H9 (cell line): ENCODE data around the gene MGLL. TPM values are rescaled to one million over a fixed set of nuclear protein-coding genes. Genes with fewer than 3 reads are reported as not detected.

ENCODE experiments used
- DNase-seq: peaks from one replicate; pipeline ENCODE4 v3.0.0-alpha.2; 2017
- H2AFZ ChIP-seq: one replicate; pipeline ENCODE4 v1.6.1; 2013; ENCODE audit warnings: mild to moderate bottlenecking, low read length, control low read depth, moderate library complexity
- H2AK5ac ChIP-seq: 2 replicates; pipeline ENCODE4 v1.6.1; 2013; ENCODE audit warnings: low read length, control low read depth, mixed read lengths; ENCODE audit not compliant: insufficient read length
- H2BK120ac ChIP-seq: one replicate; pipeline ENCODE4 v1.6.1; 2013; ENCODE audit warnings: low read depth, mild to moderate bottlenecking, low read length, control low read depth, inconsistent platforms; ENCODE audit not compliant: poor library complexity, severe bottlenecking
- H2BK12ac ChIP-seq: 2 replicates; pipeline ENCODE4 v1.6.1; 2013; ENCODE audit warnings: low read length, control low read depth, mixed read lengths, low read depth; ENCODE audit not compliant: insufficient read length
- H2BK15ac ChIP-seq: 2 replicates; pipeline ENCODE4 v1.6.1; 2013; ENCODE audit warnings: low read depth, low read length, control low read depth
- H2BK20ac ChIP-seq: one replicate; pipeline ENCODE4 v1.6.1; 2013; ENCODE audit warnings: low read depth, mild to moderate bottlenecking, low read length, control low read depth, inconsistent platforms; ENCODE audit not compliant: poor library complexity, severe bottlenecking
- H2BK5ac ChIP-seq: 2 replicates; pipeline ENCODE4 v1.6.1; 2013; ENCODE audit warnings: low read length, control low read depth, mixed read lengths; ENCODE audit not compliant: insufficient read length
- H3K14ac ChIP-seq: 2 replicates; pipeline ENCODE4 v1.6.1; 2013; ENCODE audit warnings: low read length, control low read depth; ENCODE audit not compliant: insufficient read depth
- H3K18ac ChIP-seq: 2 replicates; pipeline ENCODE4 v1.6.1; 2013; ENCODE audit warnings: low read depth, mild to moderate bottlenecking, mixed read lengths, low read length, control low read depth; ENCODE audit not compliant: insufficient read length
- H3K23ac ChIP-seq: 2 replicates; pipeline ENCODE4 v1.6.1; 2013; ENCODE audit warnings: low read length, control low read depth, mixed read lengths, low read depth; ENCODE audit not compliant: insufficient read length
- H3K23me2 ChIP-seq: 2 replicates; pipeline ENCODE4 v1.6.1; 2013; ENCODE audit warnings: low read depth, mild to moderate bottlenecking, mixed read lengths, low read length, control low read depth; ENCODE audit not compliant: insufficient read length, poor library complexity, severe bottlenecking
- H3K27ac ChIP-seq: 2 replicates; pipeline ENCODE4 v1.5.1; 2013; ENCODE audit warnings: low read length, control low read depth, mixed read lengths, low read depth; ENCODE audit not compliant: insufficient read length
- H3K27me3 ChIP-seq: 2 replicates; pipeline ENCODE4 v1.6.1; 2013; ENCODE audit warnings: low read length, control low read depth, inconsistent platforms; ENCODE audit not compliant: insufficient read depth
- H3K4ac ChIP-seq: 2 replicates; pipeline ENCODE4 v1.6.1; 2013; ENCODE audit warnings: low read depth, mild to moderate bottlenecking, control low read depth, inconsistent platforms, low read length, moderate library complexity
- H3K4me1 ChIP-seq: 2 replicates; pipeline ENCODE4 v1.6.1; 2013; ENCODE audit warnings: low read length, control low read depth, inconsistent platforms; ENCODE audit not compliant: insufficient read depth
- H3K4me2 ChIP-seq: 2 replicates; pipeline ENCODE4 v1.6.1; 2013; ENCODE audit warnings: low read length, control low read depth, mixed read lengths; ENCODE audit not compliant: insufficient read length, insufficient read depth
- H3K56ac ChIP-seq: 2 replicates; pipeline ENCODE4 v1.6.1; 2013; ENCODE audit warnings: low read depth, mild to moderate bottlenecking, mixed read lengths, low read length, control low read depth; ENCODE audit not compliant: insufficient read length
- H3K79me1 ChIP-seq: 2 replicates; pipeline ENCODE4 v1.6.1; 2013; ENCODE audit warnings: low read depth, mild to moderate bottlenecking, moderate library complexity, low read length, control low read depth, inconsistent platforms; ENCODE audit not compliant: insufficient read depth, poor library complexity, severe bottlenecking
- H3K79me2 ChIP-seq: 2 replicates; pipeline ENCODE4 v1.6.1; 2013; ENCODE audit warnings: low read length, control low read depth, inconsistent platforms; ENCODE audit not compliant: insufficient read depth
- H3K9ac ChIP-seq: 2 replicates; pipeline ENCODE4 v1.6.1; 2013; ENCODE audit warnings: low read length, control low read depth, mixed read lengths; ENCODE audit not compliant: insufficient read length; ENCODE audit errors: extremely low read depth
- H3K9me3 ChIP-seq: one replicate; pipeline ENCODE4 v1.6.1; 2013; ENCODE audit warnings: low read depth, low read length, inconsistent platforms; ENCODE audit not compliant: control insufficient read depth
- H3T11ph ChIP-seq: one replicate; pipeline ENCODE4 v1.6.1; 2013; ENCODE audit warnings: mild to moderate bottlenecking, low read length, control low read depth, inconsistent platforms
- H4K20me1 ChIP-seq: one replicate; pipeline ENCODE4 v1.6.1; 2013; ENCODE audit not compliant: control insufficient read depth, insufficient read length, insufficient read depth
- H4K5ac ChIP-seq: 2 replicates; pipeline ENCODE4 v1.6.1; 2013; ENCODE audit warnings: low read depth, mild to moderate bottlenecking, mixed read lengths, low read length, control low read depth; ENCODE audit not compliant: insufficient read length
- H4K8ac ChIP-seq: replicated peaks from 2 replicates; pipeline ENCODE4 v1.6.1; 2013; ENCODE audit warnings: low read length, control low read depth, mixed read lengths, low read depth; ENCODE audit not compliant: insufficient read length
- H4K91ac ChIP-seq: 2 replicates; pipeline ENCODE4 v1.6.1; 2013; ENCODE audit warnings: low read depth, mild to moderate bottlenecking, moderate library complexity, mixed read lengths, low read length, control low read depth; ENCODE audit not compliant: insufficient read length
- H3K27ac Mint-ChIP-seq, 3 experiments: 2 replicates in 2 of 3; 3 replicates in 1 of 3; pipeline ENCODE4 v1.8.0; 2020 to 2021; ENCODE audit warnings: mixed read lengths in 3 of 3, mild to moderate bottlenecking in 1 of 3, moderate library complexity in 1 of 3
- H3K27me3 Mint-ChIP-seq: 2 replicates; pipeline ENCODE4 v1.8.0; 2021; ENCODE audit warnings: low read depth, mild to moderate bottlenecking, moderate library complexity, mixed read lengths
- H3K36me3 Mint-ChIP-seq, 3 experiments: 2 replicates in 2 of 3; 3 replicates in 1 of 3; pipeline ENCODE4 v1.8.0; 2020 to 2021; ENCODE audit warnings: low read depth in 3 of 3, mixed read lengths in 3 of 3; ENCODE audit not compliant: insufficient read depth in 1 of 3
- H3K4me1 Mint-ChIP-seq, 2 experiments: 2 replicates each; pipeline ENCODE4 v1.8.0; 2020; ENCODE audit warnings: mixed read lengths in 2 of 2
- H3K4me3 Mint-ChIP-seq, 2 experiments: 2 replicates in 1 of 2; 3 replicates in 1 of 2; pipeline ENCODE4 v1.8.0; 2020 to 2021; ENCODE audit warnings: mild to moderate bottlenecking in 2 of 2, mixed read lengths in 2 of 2, moderate library complexity in 1 of 2
- H3K9me3 Mint-ChIP-seq, 2 experiments: 2 replicates in 1 of 2; 3 replicates in 1 of 2; pipeline ENCODE4 v1.8.0; 2020; ENCODE audit warnings: mild to moderate bottlenecking in 2 of 2, mixed read lengths in 2 of 2, moderate library complexity in 1 of 2
- whole genome bisulfite sequencing: extraction: QIAGEN DNeasy Blood & Tissue Kit; methylation state at CpG from one replicate; pipeline ENCODE4 v1.1.7; 2013; ENCODE audit warnings: missing lambda C conversion rate, low lambda C conversion rate, mixed read lengths; ENCODE audit not compliant: insufficient read length; ENCODE audit errors: extremely low coverage; 5-methylcytosine and 5-hydroxymethylcytosine counted together
- total RNA-seq: library from RNA; stranded (reverse); gene quantifications from 2 replicates; pipeline ENCODE4 v1.2.1, GENCODE V29; 2021
- TF ChIP-seq, protein P1 (sequence below): fragments of 200-600 bp; sonication (generic); conservative IDR thresholded peaks from 3 replicates; pipeline ENCODE4 v1.8.0; 2021; ENCODE audit warnings: antibody characterized with exemption, mild to moderate bottlenecking

MGLL gene
- total RNA-seq, 1 experiment from 2014 or later: 0.11 TPM

DNA sequence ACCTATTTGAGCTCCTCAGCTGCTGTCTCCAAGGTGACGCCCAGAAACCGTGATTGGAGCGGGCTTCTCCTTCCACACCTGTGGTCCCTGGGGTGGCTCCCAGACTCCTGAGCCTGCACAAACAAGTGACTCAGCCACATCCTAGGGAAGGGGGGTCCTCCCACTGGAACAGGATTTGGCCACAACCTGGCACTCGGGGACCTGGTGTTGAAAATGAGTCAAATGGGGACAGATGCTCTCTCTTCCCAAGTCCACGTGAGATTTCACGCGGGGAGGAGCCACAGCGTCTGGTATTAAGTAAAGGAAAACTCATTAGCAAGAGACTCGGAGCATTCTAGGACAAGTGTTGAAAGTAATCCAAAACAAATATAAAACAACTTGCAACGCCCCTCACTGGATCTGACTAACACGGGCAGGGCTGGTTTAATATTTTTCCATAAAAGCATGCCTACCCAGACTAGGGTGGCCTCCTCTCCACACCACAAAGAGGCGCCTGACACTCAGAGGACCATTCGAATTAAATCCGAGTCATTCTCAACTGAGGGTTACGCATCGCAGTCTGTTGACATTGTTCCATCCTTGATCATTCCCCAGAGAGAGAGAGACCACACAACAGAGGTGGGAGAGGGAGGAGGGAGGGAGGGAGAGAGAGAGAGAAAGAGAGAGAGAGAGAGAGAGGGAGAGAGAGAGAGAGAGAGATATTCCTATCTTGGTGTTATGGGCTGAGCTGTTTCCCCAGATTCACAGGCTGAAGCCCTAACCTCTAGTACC, 74.4 kb downstream of the MGLL start:
- Histone ChIP-seq H4K5ac (no peak overlapping the region), H3K9ac (no peak overlapping the region), H3K4me2 (no peak overlapping the region), H3K79me1 (no peaks in the 10 kb centered on the region), H3K18ac (no peak overlapping the region), H2BK20ac (no peak overlapping the region), H3K4me1 (no peaks in the 10 kb centered on the region), H2BK120ac (no peak overlapping the region), H3K27ac (no peak overlapping the region), H4K20me1 (no peaks in the 10 kb centered on the region), H3K23me2 (no peaks in the 10 kb centered on the region), H3K14ac (no peak overlapping the region), H2BK5ac (no peak overlapping the region), H4K91ac (no peak overlapping the region), H2BK12ac (no peak overlapping the region), H3K56ac (no peak overlapping the region), H3K27me3 (no peaks in the 10 kb centered on the region), H3K9me3 (no peaks in the 10 kb centered on the region), H2AK5ac (no peak overlapping the region), H3K79me2 (no peaks in the 10 kb centered on the region), H3K23ac (no peak overlapping the region), H4K8ac (no peak overlapping the region), H3T11ph (no peak overlapping the region), H2AFZ (no peak overlapping the region), H2BK15ac (no peak overlapping the region), H3K4ac (no peak overlapping the region)
- peaks cover 9 to 18% of the 10 kb centered on the region in 2 experiments; a peak in 3 of 4 replicates for H3K4me1 Mint-ChIP-seq
- no CpG with 5 or more reads among the region's 16 CpGs for WGBS
- peaks cover 4% of the 10 kb centered on the region; the same call in 1 of the 2 replicates for H3K27me3 Mint-ChIP-seq
- TF ChIP-seq, protein P1, sequence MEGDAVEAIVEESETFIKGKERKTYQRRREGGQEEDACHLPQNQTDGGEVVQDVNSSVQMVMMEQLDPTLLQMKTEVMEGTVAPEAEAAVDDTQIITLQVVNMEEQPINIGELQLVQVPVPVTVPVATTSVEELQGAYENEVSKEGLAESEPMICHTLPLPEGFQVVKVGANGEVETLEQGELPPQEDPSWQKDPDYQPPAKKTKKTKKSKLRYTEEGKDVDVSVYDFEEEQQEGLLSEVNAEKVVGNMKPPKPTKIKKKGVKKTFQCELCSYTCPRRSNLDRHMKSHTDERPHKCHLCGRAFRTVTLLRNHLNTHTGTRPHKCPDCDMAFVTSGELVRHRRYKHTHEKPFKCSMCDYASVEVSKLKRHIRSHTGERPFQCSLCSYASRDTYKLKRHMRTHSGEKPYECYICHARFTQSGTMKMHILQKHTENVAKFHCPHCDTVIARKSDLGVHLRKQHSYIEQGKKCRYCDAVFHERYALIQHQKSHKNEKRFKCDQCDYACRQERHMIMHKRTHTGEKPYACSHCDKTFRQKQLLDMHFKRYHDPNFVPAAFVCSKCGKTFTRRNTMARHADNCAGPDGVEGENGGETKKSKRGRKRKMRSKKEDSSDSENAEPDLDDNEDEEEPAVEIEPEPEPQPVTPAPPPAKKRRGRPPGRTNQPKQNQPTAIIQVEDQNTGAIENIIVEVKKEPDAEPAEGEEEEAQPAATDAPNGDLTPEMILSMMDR: no peak
- H3K9me3 Mint-ChIP-seq: no peaks in the 10 kb centered on the region
- no peak overlapping the region for H3K4me3 Mint-ChIP-seq
- DNase-seq: no peak
- no peak overlapping the region for H3K27ac Mint-ChIP-seq
- no peaks in the 10 kb centered on the region; a peak in 1 of 7 replicates for H3K36me3 Mint-ChIP-seq
